Activated B cell treated with CpG ODN at 0.5 μM for 24 hours (primary cell): ENCODE data around the gene DRC1. TPM values are rescaled to one million over a fixed set of nuclear protein-coding genes. Genes with fewer than 3 reads are reported as not detected.

Experiments used
- ATAC-seq: fragments of 200-7000 bp; cut with Tn5 transposase; one replicate; pipeline ENCODE4 v1.10.0; 2021; ENCODE audit warnings: low read depth, mild to moderate bottlenecking, moderate library complexity
- CTCF ChIA-PET: fragments of 350-600 bp; sonication (Branson Sonifier 250); formaldehyde crosslinking; loops from one replicate; lab custom pipeline; 2021; ENCODE audit warnings: antibody characterized with exemption; lab: Charles Lee
- POLR2A ChIA-PET: fragments of 350-600 bp; sonication (Branson Sonifier 250); formaldehyde crosslinking; loops from one replicate; lab custom pipeline; 2021; ENCODE audit warnings: antibody characterized with exemption; lab: Charles Lee
- DNase-seq: peaks from one replicate; pipeline ENCODE4 v3.0.0; 2022
- H3K27ac Mint-ChIP-seq: one replicate; pipeline ENCODE4 v1.8.0; 2020; ENCODE audit warnings: mixed read lengths
- H3K27me3 Mint-ChIP-seq: one replicate; pipeline ENCODE4 v1.8.0; 2021; ENCODE audit warnings: mixed read lengths
- H3K36me3 Mint-ChIP-seq: one replicate; pipeline ENCODE4 v1.8.0; 2021; ENCODE audit warnings: low read depth, mixed read lengths
- H3K4me1 Mint-ChIP-seq: one replicate; pipeline ENCODE4 v1.8.0; 2021; ENCODE audit warnings: mixed read lengths
- H3K4me3 Mint-ChIP-seq: one replicate; pipeline ENCODE4 v1.8.0; 2020; ENCODE audit warnings: mild to moderate bottlenecking, mixed read lengths
- H3K9me3 Mint-ChIP-seq: one replicate; pipeline ENCODE4 v1.8.0; 2020; ENCODE audit warnings: mixed read lengths
- CTCF ChIP-seq: fragments of 200-600 bp; IDR thresholded peaks from one replicate; pipeline ENCODE4 v1.8.0; 2022; ENCODE audit warnings: antibody characterized with exemption, mild to moderate bottlenecking
- intact Hi-C: fragments of 100-400 bp; cut with micrococcal nuclease; formaldehyde crosslinking; loops from one replicate; pipeline ENCODE4 v1.15.1; 2024
- total RNA-seq: library from RNA; stranded (reverse); gene quantifications from 2 replicates; pipeline ENCODE4 v1.2.3, GENCODE V29; 2022

The DRC1 gene
- total RNA-seq, 1 donor from 2014 or later: not detected

GRCh38 chr2:26438926-26439325 lies 37.2 kb downstream of the DRC1 start:
- ATAC-seq: no peak
- no peak overlapping the region for H3K4me3 Mint-ChIP-seq
- no peaks in the 10 kb centered on the region for H3K36me3 Mint-ChIP-seq
- peaks cover 4% of the 10 kb centered on the region for H3K27me3 Mint-ChIP-seq
- intact Hi-C loops: no loop called here
- no peaks in the 10 kb centered on the region for H3K9me3 Mint-ChIP-seq
- ChIA-PET CTCF (no interaction called here), POLR2A (no interaction called here)
- H3K27ac Mint-ChIP-seq: no peak overlapping the region
- no peak for DNase-seq
- TF ChIP-seq CTCF: no peak
- H3K4me1 Mint-ChIP-seq: no peaks in the 10 kb centered on the region

- POLR2A ChIA-PET: no interaction called here
- DNase-seq: no peak
- Mint-ChIP-seq H3K4me3 (no peak overlapping the region), H3K27me3 (peaks cover 6% of the 10 kb centered on the region), H3K9me3 (no peaks in the 10 kb centered on the region), H3K4me1 (no peaks in the 10 kb centered on the region), H3K27ac (no peak overlapping the region), H3K36me3 (no peaks in the 10 kb centered on the region)
- intact Hi-C loops: no loop called here
- no peak for TF ChIP-seq CTCF
- no peak for ATAC-seq
- CTCF ChIA-PET: no interaction called here
These were observed 40.6 kb downstream of the DRC1 start for GRCh38 chr2:26442301-26442700.

- intact Hi-C loops: no loop called here
- Mint-ChIP-seq H3K27me3 (peaks cover 6% of the 10 kb centered on the region), H3K4me1 (no peaks in the 10 kb centered on the region), H3K27ac (no peak overlapping the region), H3K9me3 (no peaks in the 10 kb centered on the region), H3K36me3 (no peaks in the 10 kb centered on the region), H3K4me3 (no peak overlapping the region)
- POLR2A ChIA-PET: no interaction called here
- DNase-seq (no peak), ATAC-seq (no peak)
- no peak for TF ChIP-seq CTCF
- CTCF ChIA-PET: no interaction called here
These were observed 41.0 kb downstream of the DRC1 start for GRCh38 chr2:26442707-26443106.

GRCh38 chr2:26444236-26444635 lies 42.5 kb downstream of the DRC1 start:
- DNase-seq (no peak), ATAC-seq (no peak)
- intact Hi-C loops: no loop called here
- H3K27me3 Mint-ChIP-seq: peaks cover 3% of the 10 kb centered on the region
- H3K27ac Mint-ChIP-seq: no peak overlapping the region
- ChIA-PET CTCF (no interaction called here), POLR2A (no interaction called here)
- no peaks in the 10 kb centered on the region for H3K4me1 Mint-ChIP-seq
- no peak overlapping the region for H3K4me3 Mint-ChIP-seq
- H3K9me3 Mint-ChIP-seq: no peaks in the 10 kb centered on the region
- H3K36me3 Mint-ChIP-seq: no peaks in the 10 kb centered on the region
- no peak for TF ChIP-seq CTCF

- no peak for TF ChIP-seq CTCF
- H3K27ac Mint-ChIP-seq: no peak overlapping the region
- ChIA-PET CTCF (no interaction called here), POLR2A (no interaction called here)
- H3K27me3 Mint-ChIP-seq: peaks cover 11% of the 10 kb centered on the region
- DNase-seq: no peak
- intact Hi-C loops: no loop called here
- H3K36me3 Mint-ChIP-seq: no peaks in the 10 kb centered on the region
- no peak for ATAC-seq
- peaks cover 4% of the 10 kb centered on the region for H3K9me3 Mint-ChIP-seq
- no peak overlapping the region for H3K4me3 Mint-ChIP-seq
- no peaks in the 10 kb centered on the region for H3K4me1 Mint-ChIP-seq
These were observed 46.9 kb downstream of the DRC1 start for GRCh38 chr2:26448651-26449050.
